ENCODE measurements around the gene TNNI3. TPM values are rescaled to one million over a fixed set of nuclear protein-coding genes. Genes with fewer than 3 reads are reported as not detected.
A peak's percentile ranks its signal among the peaks of the same experiment; 100 is the strongest.

Gene TNNI3
- total RNA-seq, 2 experiments from 2014 or later, result not detected

DNA sequence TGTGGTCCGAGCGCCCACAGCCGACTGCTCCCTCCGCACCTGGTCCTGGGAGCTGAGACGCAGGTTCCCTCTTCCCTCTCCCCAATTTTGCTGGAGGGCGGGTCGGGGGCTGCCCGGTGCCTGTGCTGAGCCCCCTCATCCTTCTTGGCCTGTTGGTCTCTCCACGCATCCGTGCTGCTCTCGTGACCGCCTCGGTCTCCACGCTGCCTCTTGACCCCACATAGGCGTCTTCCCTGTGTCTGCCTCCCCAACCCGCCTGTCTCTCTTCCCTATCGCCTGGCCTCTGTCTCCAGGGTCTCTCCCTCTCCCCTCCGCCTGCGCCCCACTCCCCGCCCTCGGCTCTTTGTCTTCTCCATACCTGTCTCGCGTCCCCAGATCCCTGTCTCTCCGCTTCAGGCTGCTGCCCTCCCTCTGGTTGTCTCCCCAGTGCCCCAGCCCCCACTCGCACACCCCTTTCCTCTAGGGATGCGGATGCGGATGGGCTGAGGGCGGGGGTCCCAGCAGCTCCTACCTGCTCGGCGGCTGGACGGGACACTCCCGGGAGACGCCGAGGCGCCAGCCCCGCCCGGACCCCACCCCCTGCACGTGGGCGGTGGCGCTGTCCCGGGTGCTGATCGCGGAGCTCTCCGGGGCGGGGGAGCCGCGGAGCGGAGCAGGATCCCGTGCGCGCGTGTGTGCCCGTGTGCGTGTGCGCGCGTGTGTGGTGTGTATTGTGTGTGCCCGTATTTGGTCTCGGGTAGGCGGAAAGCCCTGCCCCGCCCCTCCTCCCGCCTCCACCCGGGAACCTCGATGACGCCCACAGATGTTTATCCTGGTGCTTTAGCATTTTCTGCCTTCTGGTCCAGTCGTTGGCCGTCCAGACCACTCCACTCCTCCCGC lies 22.3 kb upstream of the TNNI3 start, which contains the start of gene SYT5:
Gene SYT5, minus strand, starts transcription at position 684 of the 879 bp plus-strand sequence. CDS start 1,248 bp downstream, outside the sequence.
- peak; percentile 38 to 81 (median 56) for DNase-seq
- TF ChIP-seq, protein P1, sequence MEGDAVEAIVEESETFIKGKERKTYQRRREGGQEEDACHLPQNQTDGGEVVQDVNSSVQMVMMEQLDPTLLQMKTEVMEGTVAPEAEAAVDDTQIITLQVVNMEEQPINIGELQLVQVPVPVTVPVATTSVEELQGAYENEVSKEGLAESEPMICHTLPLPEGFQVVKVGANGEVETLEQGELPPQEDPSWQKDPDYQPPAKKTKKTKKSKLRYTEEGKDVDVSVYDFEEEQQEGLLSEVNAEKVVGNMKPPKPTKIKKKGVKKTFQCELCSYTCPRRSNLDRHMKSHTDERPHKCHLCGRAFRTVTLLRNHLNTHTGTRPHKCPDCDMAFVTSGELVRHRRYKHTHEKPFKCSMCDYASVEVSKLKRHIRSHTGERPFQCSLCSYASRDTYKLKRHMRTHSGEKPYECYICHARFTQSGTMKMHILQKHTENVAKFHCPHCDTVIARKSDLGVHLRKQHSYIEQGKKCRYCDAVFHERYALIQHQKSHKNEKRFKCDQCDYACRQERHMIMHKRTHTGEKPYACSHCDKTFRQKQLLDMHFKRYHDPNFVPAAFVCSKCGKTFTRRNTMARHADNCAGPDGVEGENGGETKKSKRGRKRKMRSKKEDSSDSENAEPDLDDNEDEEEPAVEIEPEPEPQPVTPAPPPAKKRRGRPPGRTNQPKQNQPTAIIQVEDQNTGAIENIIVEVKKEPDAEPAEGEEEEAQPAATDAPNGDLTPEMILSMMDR (IDR thresholded peaks at IDR 0.05), result no peak
- peak within 1 kb of the TSS; percentile 68 for H3K4me3 Mint-ChIP-seq
- H3K4me3 ChIP-seq (ENCODE audit: low read length), result peak within 1 kb of the TSS; percentile 46
- CTCF ChIA-PET, result interaction anchor here (1.0 kb wide), 1 partner anchor 324 kb away, joined by 3 read pairs; no protein-coding TSS in a partner anchor
- peaks cover 0 to 44% of the 10 kb centered on the region in 2 experiments for H3K9me3 ChIP-seq (ENCODE audit: control insufficient read depth in 1 of 2, insufficient read depth in 1 of 2, low read length in 2 of 2)
- H3K27ac Mint-ChIP-seq, result peak within 1 kb of the TSS; percentile 42
- peaks cover 27% of the 10 kb centered on the region for H3K4me1 ChIP-seq (ENCODE audit: insufficient read depth, low read length)
- H3K36me3 Mint-ChIP-seq (ENCODE audit: low read depth), result no peaks in the 10 kb centered on the region
- peaks cover 79% of the 10 kb centered on the region for H3K27me3 Mint-ChIP-seq
- peaks cover 69% of the 10 kb centered on the region in 2 experiments for H3K27me3 ChIP-seq (ENCODE audit: control insufficient read depth in 1 of 2, insufficient read depth in 2 of 2, low read length in 2 of 2)
- intact Hi-C loops (cut with DNase I, micrococcal nuclease), result loop anchor here (5.0 to 10.0 kb wide), 3 partner anchors 75 to 122 kb away; partner anchors contain the start of gene PPP6R1 (in 2 of the 2)
- no peaks in the 10 kb centered on the region for H3K9me3 Mint-ChIP-seq
- H3K36me3 ChIP-seq (ENCODE audit: insufficient read depth, low read length), result no peaks in the 10 kb centered on the region
- H3K4me1 Mint-ChIP-seq (ENCODE audit: low read depth), result peaks cover 28% of the 10 kb centered on the region
- H3K27ac ChIP-seq (ENCODE audit: low read depth in 1 of 2, low read length in 2 of 2), result no peak within 1 kb of the TSS
- POLR2A ChIA-PET, result interaction anchor here (0.9 to 3.0 kb wide), 4 partner anchors 80 to 297 kb away, joined by 3 to 9 read pairs (median 3); partner anchors contain the start of genes ISOC2, PPP6R1 and TMEM238
- peak; percentile 47 for ATAC-seq (ENCODE audit: poor library complexity)

DNA sequence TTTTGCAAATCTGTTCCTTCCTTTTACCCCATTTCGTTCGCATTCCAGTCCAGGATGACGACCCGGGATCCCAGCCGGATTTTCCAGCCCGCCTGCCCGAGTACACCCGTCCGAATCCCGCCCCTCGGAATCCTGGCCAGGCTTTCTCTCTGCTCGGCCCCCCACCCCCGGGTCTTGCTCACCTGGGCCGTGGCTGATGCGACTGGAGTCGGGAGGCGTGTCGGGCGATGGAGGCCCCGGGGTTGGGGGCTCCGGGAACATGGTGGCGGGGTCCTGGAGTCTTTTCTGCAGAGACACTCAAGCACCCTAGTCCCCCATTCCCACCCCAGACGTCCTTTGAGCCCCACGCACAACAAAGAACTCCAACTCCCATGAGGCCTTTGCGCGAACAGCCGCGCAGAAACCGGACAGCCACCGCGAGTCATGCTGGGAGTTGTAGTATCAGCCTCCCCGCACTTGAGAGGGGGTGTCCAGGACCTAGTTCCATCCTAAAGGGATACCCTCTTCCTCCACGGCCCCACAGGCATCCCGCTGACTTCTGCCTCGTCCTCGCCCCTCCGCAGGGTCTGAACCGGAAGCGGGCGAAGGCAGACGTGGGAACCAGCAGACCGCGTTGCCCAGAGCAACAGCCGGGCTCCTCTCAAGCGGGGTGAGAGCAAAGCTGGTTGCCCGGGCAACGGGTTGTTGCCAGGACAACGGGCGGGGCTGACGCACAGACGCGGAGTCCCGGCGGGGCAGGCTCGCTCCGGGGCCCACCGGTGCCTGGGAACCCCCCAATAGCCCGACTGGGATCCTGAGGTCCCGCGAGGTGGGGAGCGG lies 21.5 kb upstream of the TNNI3 start:
- TF ChIP-seq, protein P1 (IDR thresholded peaks at IDR 0.05), result no peak
- Mint-ChIP-seq H3K27ac (peak overlapping the region; percentile 41), H3K4me3 (peak overlapping the region; percentile 50), H3K27me3 (peaks cover 88% of the 10 kb centered on the region), H3K4me1 (ENCODE audit: low read depth) (peaks cover 34% of the 10 kb centered on the region), H3K9me3 (no peaks in the 10 kb centered on the region), H3K36me3 (ENCODE audit: low read depth) (no peaks in the 10 kb centered on the region)
- ATAC-seq (ENCODE audit: poor library complexity) (peak; percentile 80), DNase-seq (peak; percentile 82 to 98 (median 91))
- H3K4me1 ChIP-seq (ENCODE audit: insufficient read depth, low read length), result peaks cover 35% of the 10 kb centered on the region
- H3K4me3 ChIP-seq (ENCODE audit: low read length), result peak overlapping the region; percentile 46
- H3K27me3 ChIP-seq (ENCODE audit: control insufficient read depth in 1 of 2, insufficient read depth in 2 of 2, low read length in 2 of 2), result peaks cover 77 to 78% of the 10 kb centered on the region in 2 experiments
- no peak overlapping the region for H3K27ac ChIP-seq (ENCODE audit: low read depth in 1 of 2, low read length in 2 of 2)
- H3K9me3 ChIP-seq (ENCODE audit: control insufficient read depth in 1 of 2, insufficient read depth in 1 of 2, low read length in 2 of 2), result peaks cover 0 to 50% of the 10 kb centered on the region in 2 experiments
- intact Hi-C loops (cut with DNase I, micrococcal nuclease), result loop anchor here (5.0 to 10.0 kb wide), 3 partner anchors 76 to 123 kb away; partner anchors contain the start of gene PPP6R1 (in 2 of the 2)
- ChIA-PET POLR2A (interaction anchor here (0.9 to 3.0 kb wide), 3 partner anchors 80 to 283 kb away, joined by 3 to 9 read pairs (median 3); partner anchors contain the start of genes ISOC2, PPP6R1 and TMEM238), CTCF (interaction anchor here (0.9 to 1.0 kb wide), 2 partner anchors 18 to 325 kb away, joined by 3 read pairs; no protein-coding TSS in a partner anchor)
- H3K36me3 ChIP-seq (ENCODE audit: insufficient read depth, low read length), result no peaks in the 10 kb centered on the region

DNA sequence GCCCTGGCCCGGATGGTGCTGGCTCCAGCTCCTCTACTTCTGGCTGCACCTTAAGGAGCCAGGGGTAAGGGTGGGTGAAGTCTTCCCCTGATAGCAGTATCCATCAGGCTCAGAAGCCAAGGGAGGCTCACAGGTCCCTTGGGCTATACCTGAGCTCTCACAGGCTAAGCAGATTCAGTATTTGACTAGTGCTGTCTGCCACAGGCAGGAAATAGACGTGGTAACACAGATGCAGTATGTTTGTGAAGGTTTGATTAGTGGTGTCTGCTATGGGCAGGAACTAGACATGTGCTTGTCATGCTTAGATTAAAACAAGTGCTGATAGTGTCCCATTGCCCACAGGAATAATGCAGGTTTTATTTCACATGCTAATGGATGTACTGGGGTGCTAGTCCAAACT lies 18.5 kb upstream of the TNNI3 start:
- H3K9me3 ChIP-seq (ENCODE audit: control insufficient read depth in 1 of 2, insufficient read depth in 1 of 2, low read length in 2 of 2), result peaks cover 0 to 53% of the 10 kb centered on the region in 2 experiments
- H3K36me3 ChIP-seq (ENCODE audit: insufficient read depth, low read length), result no peaks in the 10 kb centered on the region
- TF ChIP-seq, protein P1 (IDR thresholded peaks at IDR 0.05), result no peak
- POLR2A ChIA-PET, result no interaction called here
- peaks cover 48% of the 10 kb centered on the region for H3K4me1 Mint-ChIP-seq (ENCODE audit: low read depth)
- no peak overlapping the region for H3K4me3 ChIP-seq (ENCODE audit: low read length)
- no peak for ATAC-seq (ENCODE audit: poor library complexity)
- no peak overlapping the region for H3K4me3 Mint-ChIP-seq
- intact Hi-C loops (cut with DNase I, micrococcal nuclease), result loop anchor here (5.0 to 10.0 kb wide), 3 partner anchors 79 to 126 kb away; partner anchors contain the start of gene PPP6R1 (in 2 of the 2)
- H3K27ac ChIP-seq (ENCODE audit: low read depth in 1 of 2, low read length in 2 of 2), result no peak overlapping the region
- H3K9me3 Mint-ChIP-seq, result no peaks in the 10 kb centered on the region
- peaks cover 93% of the 10 kb centered on the region for H3K27me3 Mint-ChIP-seq
- no peak for DNase-seq
- H3K4me1 ChIP-seq (ENCODE audit: insufficient read depth, low read length), result peaks cover 48% of the 10 kb centered on the region
- CTCF ChIA-PET, result interaction anchor here (1.8 kb wide), 1 partner anchor 16 kb away, joined by 7 read pairs; no protein-coding TSS in a partner anchor
- no peak overlapping the region for H3K27ac Mint-ChIP-seq
- no peaks in the 10 kb centered on the region for H3K36me3 Mint-ChIP-seq (ENCODE audit: low read depth)
- H3K27me3 ChIP-seq (ENCODE audit: control insufficient read depth in 1 of 2, insufficient read depth in 2 of 2, low read length in 2 of 2), result peaks cover 76 to 79% of the 10 kb centered on the region in 2 experiments
